HG03575 (cell line): Measurements from ENCODE around the gene AUTS2.

Experiments used
- ATAC-seq: cut with Tn5 transposase; IDR thresholded peaks from one replicate; pipeline ENCODE4 v1.9.1; 2021; ENCODE audit not compliant: unreplicated experiment, insufficient number of reproducible peaks, low FRiP score; ENCODE audit errors: extremely low read depth

AUTS2 gene

GRCh38 chr7:70502117-70502863, 904.0 kb downstream of the AUTS2 start:
- ATAC-seq, result no peak

- no peak for ATAC-seq
Measured at GRCh38 chr7:70504254-70504653, 906.0 kb downstream of the AUTS2 start.

GRCh38 chr7:70505468-70505867, 907.2 kb downstream of the AUTS2 start:
- no peak for ATAC-seq

- no peak for ATAC-seq
Measured at GRCh38 chr7:70505886-70506285, 907.6 kb downstream of the AUTS2 start.

- ATAC-seq, result no peak
Measured at GRCh38 chr7:70506434-70506833, 908.2 kb downstream of the AUTS2 start.

- ATAC-seq, result no peak
Measured at GRCh38 chr7:70512144-70512543, 913.9 kb downstream of the AUTS2 start.

GRCh38 chr7:70512761-70513160, 914.5 kb downstream of the AUTS2 start:
- ATAC-seq, result no peak

- no peak for ATAC-seq
Measured at GRCh38 chr7:70520611-70521010, 922.3 kb downstream of the AUTS2 start.

GRCh38 chr7:70523249-70523988, 925.1 kb downstream of the AUTS2 start:
- no peak for ATAC-seq

GRCh38 chr7:70523989-70524351, 925.7 kb downstream of the AUTS2 start:
- ATAC-seq, result no peak

GRCh38 chr7:70525991-70526390, 927.7 kb downstream of the AUTS2 start:
- ATAC-seq, result no peak

- ATAC-seq, result no peak
Measured at GRCh38 chr7:70527520-70528115, 929.3 kb downstream of the AUTS2 start.

GRCh38 chr7:70529436-70529835, 931.2 kb downstream of the AUTS2 start:
- no peak for ATAC-seq

- ATAC-seq, result no peak
Measured at GRCh38 chr7:70529914-70530585, 931.8 kb downstream of the AUTS2 start.

GRCh38 chr7:70533614-70534013, 935.3 kb downstream of the AUTS2 start:
- no peak for ATAC-seq

- ATAC-seq, result no peak
Measured at GRCh38 chr7:70539205-70539604, 940.9 kb downstream of the AUTS2 start.

- ATAC-seq, result no peak
Measured at GRCh38 chr7:70539617-70540016, 941.3 kb downstream of the AUTS2 start.

GRCh38 chr7:70540641-70541040, 942.4 kb downstream of the AUTS2 start:
- ATAC-seq, result no peak

- no peak for ATAC-seq
Measured at GRCh38 chr7:70542750-70543376, 944.6 kb downstream of the AUTS2 start.
